HG03045 (cell line): ENCODE data around the gene ERN1.
"Not testable (repeated sequence)": the region's sequence is repeated elsewhere in the genome, so short reads cannot be mapped to it uniquely, and the experiment has no call there.

Experiments
- ATAC-seq: cut with Tn5 transposase; IDR thresholded peaks from one replicate; pipeline ENCODE4 v1.9.1; 2021; ENCODE audit warnings: mild to moderate bottlenecking, moderate library complexity; ENCODE audit not compliant: unreplicated experiment

Gene ERN1

GRCh38 chr17:64008346-64008745 lies 121.6 kb downstream of the ERN1 start:
- no peak for ATAC-seq

GRCh38 chr17:64007838-64008282 lies 122.1 kb downstream of the ERN1 start:
- ATAC-seq, result no peak

- not testable (repeated sequence) for ATAC-seq
Measured at GRCh38 chr17:64007089-64007837, 122.7 kb downstream of the ERN1 start.

- ATAC-seq, result no peak
Measured at GRCh38 chr17:64006361-64007088, 123.4 kb downstream of the ERN1 start.

- no peak for ATAC-seq
Measured at GRCh38 chr17:64005734-64006167, 124.2 kb downstream of the ERN1 start.

GRCh38 chr17:64004903-64005733 lies 124.8 kb downstream of the ERN1 start:
- ATAC-seq, result no peak

GRCh38 chr17:64004218-64004770 lies 125.7 kb downstream of the ERN1 start:
- ATAC-seq, result no peak

GRCh38 chr17:64003526-64004121 lies 126.3 kb downstream of the ERN1 start:
- ATAC-seq, result no peak

- no peak for ATAC-seq
Measured at GRCh38 chr17:64002658-64003525, 127.1 kb downstream of the ERN1 start.

GRCh38 chr17:64001763-64002529 lies 128.0 kb downstream of the ERN1 start:
- no peak for ATAC-seq

- no peak for ATAC-seq
Measured at GRCh38 chr17:64001091-64001579, 128.8 kb downstream of the ERN1 start.

GRCh38 chr17:63999680-64000531 lies 130.0 kb downstream of the ERN1 start:
- ATAC-seq, result no peak

- ATAC-seq, result no peak
Measured at GRCh38 chr17:63998721-63999679, 130.9 kb downstream of the ERN1 start.

- no peak for ATAC-seq
Measured at GRCh38 chr17:63998050-63998720, 131.8 kb downstream of the ERN1 start, which contains the start of gene PRR29. Gene PRR29 (plus strand): TSS chr17:63998351. CDS start chr17:63998365, 14 bp downstream.

GRCh38 chr17:63997341-63998048 lies 132.4 kb downstream of the ERN1 start:
- ATAC-seq, result no peak
